Heart left ventricle (tissue), 16 donors: Measurements from ENCODE around the gene BICC1. TPM values are rescaled to one million over a fixed set of nuclear protein-coding genes. Genes with fewer than 3 reads are reported as not detected.

Source experiments
- ATAC-seq, 4 donors: fragments of 200-7000 bp; cut with Tn5 transposase; one replicate each; pipeline ENCODE4 v1.9.1; 2020 to 2022; ENCODE audit warnings: moderate library complexity in 4 of 4, mild to moderate bottlenecking in 3 of 4, moderate number of reproducible peaks in 1 of 4
- DNase-seq, 5 donors: peaks; one replicate each; pipeline ENCODE4 v3.0.0-alpha.2; 2020
- H3K27ac ChIP-seq, 12 donors: fragments of 200-600 bp; sonication (generic) in 4 of 12; one replicate each; pipeline versions ENCODE4 v1.5.0 to v1.8.0; 2016 to 2022; ENCODE audit warnings: mild to moderate bottlenecking in 2 of 12
- H3K27me3 ChIP-seq, 9 donors: fragments of 200-600 bp; sonication (generic) in 2 of 9; one replicate each; pipeline versions ENCODE4 v1.5.1 to v1.8.0; 2016 to 2022; ENCODE audit warnings: mild to moderate bottlenecking in 3 of 9
- H3K36me3 ChIP-seq, 9 donors: fragments of 200-600 bp; sonication (generic) in 2 of 9; one replicate each; pipeline versions ENCODE4 v1.5.0 to v1.8.0; 2018 to 2022; ENCODE audit warnings: mild to moderate bottlenecking in 2 of 9
- H3K4me1 ChIP-seq, 12 donors: fragments of 200-600 bp; sonication (generic) in 4 of 12; one replicate each; pipeline versions ENCODE4 v1.5.0 to v1.8.0; 2016 to 2022; ENCODE audit warnings: mild to moderate bottlenecking in 3 of 12
- H3K4me3 ChIP-seq, 12 donors: fragments of 200-600 bp; sonication (generic) in 4 of 12; one replicate each; pipeline versions ENCODE4 v1.5.0 to v1.8.0; 2017 to 2022; ENCODE audit warnings: mild to moderate bottlenecking in 9 of 12, moderate library complexity in 4 of 12
- H3K9me3 ChIP-seq, 12 donors: fragments of 200-600 bp; sonication (generic) in 4 of 12; one replicate each; pipeline versions ENCODE4 v1.5.0 to v1.8.0; 2016 to 2022; ENCODE audit warnings: mild to moderate bottlenecking in 1 of 12
- CTCF ChIP-seq, 12 donors: fragments of 200-600 bp; sonication (generic) in 4 of 12; IDR thresholded peaks; one replicate each; pipeline versions ENCODE4 v1.5.0 to v1.8.0; 2018 to 2022; ENCODE audit warnings: antibody characterized with exemption in 12 of 12, mild to moderate bottlenecking in 5 of 12
- POLR2A ChIP-seq, 2 donors: fragments of 450-650 bp; IDR thresholded peaks; one replicate each; pipeline ENCODE4 v1.6.1; 2017; ENCODE audit warnings: antibody characterized with exemption in 2 of 2, mild to moderate bottlenecking in 2 of 2, moderate library complexity in 2 of 2
- WGBS, 4 donors: extraction: QIAGEN DNeasy Blood & Tissue Kit in 2 of 4; methylation state at CpG; one replicate each; pipeline versions ENCODE4 v1.1.5 to v1.1.7; 2013 to 2018; 5-methylcytosine and 5-hydroxymethylcytosine counted together
- intact Hi-C, 10 donors: fragments of 100-400 bp; cut with DNase I; formaldehyde crosslinking; loops; one replicate each; pipeline versions ENCODE4 v1.11.1 to v1.14.2; 2022
- polyA plus RNA-seq, 2 donors: library from polyadenylated mRNA; stranded (reverse); fragments of 200-250 nt; gene quantifications; one replicate each; pipeline ENCODE4 v1.2.3, GENCODE V29; 2013
- total RNA-seq, 9 donors: library from RNA; depleted of rRNA in 2 of 9; stranded (reverse); fragments of >200 nt in 2 of 9; fragmentation: NEBNext Ultra II Directional in 3 of 9; extraction: Animal tissue kit (Norgen Biotek cat#: 25700) in 3 of 9; gene quantifications; one replicate each; pipeline versions ENCODE4 v1.1.0 to v1.2.4, GENCODE V29; 2016 to 2023
- donor health status: ischemic (EF 13 %, LVEDD 7.1; RV severe dilation, severe dysfunction).
- donor health status: healthy with polysubstance abuse.
- donor health status: DM: no; HTN: yes; CAD: no.
- donor health status: DM: no; HTN: no; CAD: no.
- donor health status: ischemic (EF 25% LVEDD 6.9; RV normal size, moderate dysfunction).
- donor health status: ischemic (EF 25% LVEDD 5.7; RV mildly dilated, moderate dysfunction).
- donor health status: healthy.
- donor health status: DM: yes; HTN: yes; CAD: no.
- donor health status: ischemic (EF 35%, LVEDD 5.7; RV mildly dilated, moderate dysfunction).
- donor health status: nonischemic (EF 11% LVEDD 7.7; RV severe dilation, severe dysfunction).
- donor health status: DM: yes; HTN: yes; CAD: no.
- donor health status: PGD.
- donor health status: ischemic (EF 29% LVEDD 5.4; RV normal size, mild dysfunction).
- donor health status: nonischemic (EF 23%, LVEDD 6.1; RV moderate dilation, normal function).

The BICC1 gene
- total and polyA plus RNA-seq, 11 donors: 1.6 to 18.7 (median 4.8) TPM

- no peak for ATAC-seq
- intact Hi-C loops: no loop called here
- H3K27me3 ChIP-seq: no peaks in the 10 kb centered on the region
- no peak for TF ChIP-seq POLR2A (IDR thresholded peaks at IDR 0.05)
- no peak for TF ChIP-seq CTCF (IDR thresholded peaks at IDR 0.05)
- H3K27ac ChIP-seq: no peak overlapping the region
- DNase-seq: no peak
- H3K36me3 ChIP-seq: no peaks in the 10 kb centered on the region
- H3K4me1 ChIP-seq: peaks cover 0 to 4% (median 0%) of the 10 kb centered on the region in 12 donors
- H3K4me3 ChIP-seq: no peak overlapping the region
- no peaks in the 10 kb centered on the region for H3K9me3 ChIP-seq
- 70 to 96% (median 82%) methylated on average over 1 of the region's 1 CpG for WGBS, 4 donors
These were observed 326.0 kb downstream of the BICC1 start for GRCh38 chr10:58838561-58839208.

GRCh38 chr10:58839771-58840170 lies 327.1 kb downstream of the BICC1 start:
- H3K27me3 ChIP-seq: no peaks in the 10 kb centered on the region
- intact Hi-C loops: no loop called here
- H3K4me1 ChIP-seq: peaks cover 0 to under 1% (median 0%) of the 10 kb centered on the region in 12 donors
- no peak for ATAC-seq
- H3K4me3 ChIP-seq: no peak overlapping the region
- no peak overlapping the region for H3K27ac ChIP-seq
- no peak for DNase-seq
- H3K9me3 ChIP-seq: no peaks in the 10 kb centered on the region
- no peaks in the 10 kb centered on the region for H3K36me3 ChIP-seq
- TF ChIP-seq CTCF (IDR thresholded peaks at IDR 0.05) (no peak), POLR2A (IDR thresholded peaks at IDR 0.05) (no peak)

- no peak for TF ChIP-seq CTCF (IDR thresholded peaks at IDR 0.05)
- no peak for TF ChIP-seq POLR2A (IDR thresholded peaks at IDR 0.05)
- Histone ChIP-seq H3K4me1 (no peaks in the 10 kb centered on the region), H3K27me3 (no peaks in the 10 kb centered on the region), H3K9me3 (no peaks in the 10 kb centered on the region), H3K27ac (no peak overlapping the region), H3K36me3 (no peaks in the 10 kb centered on the region), H3K4me3 (no peak overlapping the region)
- intact Hi-C loops: no loop called here
- DNase-seq (no peak), ATAC-seq (no peak)
- 79 to 95% (median 84%) methylated on average over 1 of the region's 1 CpG for WGBS, 4 donors
These were observed 328.3 kb downstream of the BICC1 start for GRCh38 chr10:58840840-58841435.

GRCh38 chr10:58842860-58843376 lies 330.2 kb downstream of the BICC1 start:
- H3K4me3 ChIP-seq: no peak overlapping the region
- H3K9me3 ChIP-seq: no peaks in the 10 kb centered on the region
- H3K4me1 ChIP-seq: no peaks in the 10 kb centered on the region
- TF ChIP-seq CTCF (IDR thresholded peaks at IDR 0.05) (no peak), POLR2A (IDR thresholded peaks at IDR 0.05) (no peak)
- no peak overlapping the region for H3K27ac ChIP-seq
- 85 to 91% (median 88%) methylated on average over 4 of the region's 4 CpGs for WGBS, 4 donors
- ATAC-seq (no peak), DNase-seq (no peak)
- H3K36me3 ChIP-seq: no peaks in the 10 kb centered on the region
- no peaks in the 10 kb centered on the region for H3K27me3 ChIP-seq
- intact Hi-C loops: no loop called here
